CD4-positive, CD25-positive, alpha-beta regulatory T cell (primary cell): ENCODE data around the gene OR51G1. TPM values are rescaled to one million over a fixed set of nuclear protein-coding genes. Genes with fewer than 3 reads are reported as not detected.

Experiments
- ATAC-seq, 2 donors: fragments of 150-1000 bp; cut with Tn5 transposase; one replicate each; pipeline ENCODE4 v1.10.0; 2021; ENCODE audit warnings: low read depth in 2 of 2, moderate number of reproducible peaks in 2 of 2, moderate library complexity in 1 of 2
- DNase-seq, 3 donors: peaks; one replicate each; pipeline versions ENCODE4 v3.0.0 to v3.0.0-alpha.2; 2012 to 2022; ENCODE audit warnings: mixed read lengths in 1 of 3
- H3K27ac ChIP-seq: one replicate; pipeline ENCODE4 v1.7.0; 2013; ENCODE audit warnings: mild to moderate bottlenecking, low read length; ENCODE audit not compliant: insufficient read depth, poor library complexity, severe bottlenecking
- H3K27me3 ChIP-seq: one replicate; pipeline ENCODE4 v1.7.0; 2013; ENCODE audit warnings: low read length; ENCODE audit not compliant: control insufficient read depth, insufficient read depth
- H3K36me3 ChIP-seq: one replicate; pipeline ENCODE4 v1.7.0; 2013; ENCODE audit warnings: mild to moderate bottlenecking, low read length, moderate library complexity; ENCODE audit not compliant: control insufficient read depth, insufficient read depth
- H3K4me1 ChIP-seq: 2 replicates; pipeline ENCODE4 v1.7.0; 2013; ENCODE audit warnings: mild to moderate bottlenecking, low read length; ENCODE audit not compliant: insufficient read depth, control insufficient read depth, poor library complexity, severe bottlenecking
- H3K4me3 ChIP-seq: one replicate; pipeline ENCODE4 v1.7.0; 2013; ENCODE audit warnings: low read depth, mild to moderate bottlenecking, low read length, moderate library complexity
- H3K9me3 ChIP-seq, 2 experiments: 1 replicate in 1 of 2; 2 replicates in 1 of 2; pipeline ENCODE4 v1.7.0; 2013; ENCODE audit warnings: low read length in 2 of 2, mild to moderate bottlenecking in 1 of 2, moderate library complexity in 1 of 2; ENCODE audit not compliant: control insufficient read depth in 2 of 2
- H3K27ac Mint-ChIP-seq, 3 donors: one replicate each; pipeline ENCODE4 v1.8.0; 2020 to 2022; ENCODE audit warnings: mild to moderate bottlenecking in 3 of 3, mixed read lengths in 3 of 3, moderate library complexity in 2 of 3
- H3K27me3 Mint-ChIP-seq: one replicate; pipeline ENCODE4 v1.8.0; 2022; ENCODE audit warnings: mild to moderate bottlenecking, mixed read lengths
- H3K36me3 Mint-ChIP-seq: one replicate; pipeline ENCODE4 v1.8.0; 2020; ENCODE audit warnings: mixed read lengths
- H3K4me1 Mint-ChIP-seq, 4 donors: one replicate each; pipeline ENCODE4 v1.8.0; 2020 to 2022; ENCODE audit warnings: mixed read lengths in 4 of 4, mild to moderate bottlenecking in 1 of 4
- H3K4me3 Mint-ChIP-seq, 4 donors: one replicate each; pipeline ENCODE4 v1.8.0; 2020 to 2022; ENCODE audit warnings: mild to moderate bottlenecking in 4 of 4, mixed read lengths in 4 of 4, moderate library complexity in 3 of 4
- H3K9me3 Mint-ChIP-seq, 7 donors: one replicate each; pipeline ENCODE4 v1.8.0; 2020 to 2022; ENCODE audit warnings: mixed read lengths in 7 of 7, mild to moderate bottlenecking in 3 of 7, moderate library complexity in 2 of 7
- polyA plus RNA-seq, 4 donors: library from polyadenylated mRNA; unstranded; fragments of 300-500 nt; fragmentation: Illumina TruSeq; gene quantifications; one replicate each; pipeline ENCODE4 v1.2.3, GENCODE V29; 2021
- total RNA-seq: library from RNA; stranded (reverse); gene quantifications from one replicate; pipeline ENCODE4 v1.2.3, GENCODE V29; 2022

Gene OR51G1
- total and polyA plus RNA-seq, 5 donors from 2014 or later: not detected

- H3K36me3 Mint-ChIP-seq: no peaks in the 10 kb centered on the region
- H3K4me1 Mint-ChIP-seq: no peaks in the 10 kb centered on the region
Measured at GRCh38 chr11:4887591-4887990, 36.5 kb downstream of the OR51G1 start.

GRCh38 chr11:4886186-4886585 lies 38.0 kb downstream of the OR51G1 start:
- DNase-seq: no peak
- Histone ChIP-seq H3K27ac (no peak overlapping the region), H3K27me3 (no peaks in the 10 kb centered on the region), H3K36me3 (no peaks in the 10 kb centered on the region), H3K4me3 (no peak overlapping the region), H3K9me3 (no peaks in the 10 kb centered on the region), H3K4me1 (no peaks in the 10 kb centered on the region)
- Mint-ChIP-seq H3K4me1 (no peaks in the 10 kb centered on the region), H3K27me3 (peaks cover 4% of the 10 kb centered on the region), H3K36me3 (no peaks in the 10 kb centered on the region), H3K9me3 (peaks cover 0 to 2% (median 0%) of the 10 kb centered on the region in 7 donors), H3K4me3 (no peak overlapping the region), H3K27ac (no peak overlapping the region)
- no peak for ATAC-seq

More at GRCh38 chr11:4887591-4887990, 36.5 kb downstream of the OR51G1 start:
- peaks cover 0 to 2% (median 0%) of the 10 kb centered on the region in 7 donors for H3K9me3 Mint-ChIP-seq
- Histone ChIP-seq H3K27ac (no peak overlapping the region), H3K4me3 (no peak overlapping the region), H3K36me3 (no peaks in the 10 kb centered on the region), H3K27me3 (no peaks in the 10 kb centered on the region), H3K9me3 (no peaks in the 10 kb centered on the region), H3K4me1 (no peaks in the 10 kb centered on the region)
- no peak overlapping the region for H3K4me3 Mint-ChIP-seq
- no peak for ATAC-seq
- no peak for DNase-seq
- peaks cover 4% of the 10 kb centered on the region for H3K27me3 Mint-ChIP-seq
- H3K27ac Mint-ChIP-seq: no peak overlapping the region

- Mint-ChIP-seq H3K36me3 (no peaks in the 10 kb centered on the region), H3K27me3 (peaks cover 4% of the 10 kb centered on the region), H3K9me3 (peaks cover 0 to 3% (median 0%) of the 10 kb centered on the region in 7 donors), H3K27ac (no peak overlapping the region), H3K4me1 (no peaks in the 10 kb centered on the region), H3K4me3 (no peak overlapping the region)
- DNase-seq (no peak), ATAC-seq (no peak)
- Histone ChIP-seq H3K9me3 (no peaks in the 10 kb centered on the region), H3K27me3 (no peaks in the 10 kb centered on the region), H3K4me3 (no peak overlapping the region), H3K36me3 (no peaks in the 10 kb centered on the region), H3K4me1 (no peaks in the 10 kb centered on the region), H3K27ac (no peak overlapping the region)
Measured at GRCh38 chr11:4884361-4884760, 39.8 kb downstream of the OR51G1 start.

- no peaks in the 10 kb centered on the region for H3K27me3 ChIP-seq
- H3K9me3 ChIP-seq: no peaks in the 10 kb centered on the region
- Mint-ChIP-seq H3K9me3 (peaks cover 0 to 3% (median 0%) of the 10 kb centered on the region in 7 donors), H3K36me3 (no peaks in the 10 kb centered on the region), H3K4me1 (no peaks in the 10 kb centered on the region), H3K27me3 (peaks cover 4% of the 10 kb centered on the region), H3K4me3 (no peak overlapping the region), H3K27ac (no peak overlapping the region)
- H3K36me3 ChIP-seq: no peaks in the 10 kb centered on the region
- no peak for DNase-seq
- H3K27ac ChIP-seq: no peak overlapping the region
- no peak for ATAC-seq
- H3K4me1 ChIP-seq: no peaks in the 10 kb centered on the region
- no peak overlapping the region for H3K4me3 ChIP-seq
Measured at GRCh38 chr11:4882543-4882942, 41.6 kb downstream of the OR51G1 start.

- DNase-seq: no peak
- Histone ChIP-seq H3K4me1 (no peaks in the 10 kb centered on the region), H3K27ac (no peak within 1 kb of the TSS), H3K4me3 (no peak within 1 kb of the TSS), H3K27me3 (no peaks in the 10 kb centered on the region), H3K36me3 (no peaks in the 10 kb centered on the region), H3K9me3 (no peaks in the 10 kb centered on the region)
- H3K4me1 Mint-ChIP-seq: no peaks in the 10 kb centered on the region
- no peaks in the 10 kb centered on the region for H3K36me3 Mint-ChIP-seq
- H3K27me3 Mint-ChIP-seq: peaks cover 4% of the 10 kb centered on the region
- no peak for ATAC-seq
- H3K27ac Mint-ChIP-seq: no peak within 1 kb of the TSS
- peaks cover 0 to 3% (median 0%) of the 10 kb centered on the region in 7 donors for H3K9me3 Mint-ChIP-seq
- no peak within 1 kb of the TSS for H3K4me3 Mint-ChIP-seq
Measured at GRCh38 chr11:4881860-4882500, 42.2 kb downstream of the OR51G1 start, which contains the start of gene OR51T1. TSS of gene OR51T1 (plus strand) at chr11:4881900. CDS start at chr11:4881900, 0 bp downstream.

- no peaks in the 10 kb centered on the region for H3K36me3 Mint-ChIP-seq
- no peak overlapping the region for H3K4me3 Mint-ChIP-seq
- no peaks in the 10 kb centered on the region for H3K4me1 ChIP-seq
- peaks cover 0 to 3% (median 0%) of the 10 kb centered on the region in 7 donors for H3K9me3 Mint-ChIP-seq
- H3K4me3 ChIP-seq: no peak overlapping the region
- ATAC-seq (no peak), DNase-seq (no peak)
- H3K27ac Mint-ChIP-seq: no peak overlapping the region
- H3K36me3 ChIP-seq: no peaks in the 10 kb centered on the region
- H3K4me1 Mint-ChIP-seq: no peaks in the 10 kb centered on the region
- no peaks in the 10 kb centered on the region for H3K27me3 ChIP-seq
- H3K27ac ChIP-seq: no peak overlapping the region
- H3K9me3 ChIP-seq: no peaks in the 10 kb centered on the region
- peaks cover 4% of the 10 kb centered on the region for H3K27me3 Mint-ChIP-seq
Measured at GRCh38 chr11:4881188-4881587, 43.0 kb downstream of the OR51G1 start.

Other genes starting within 250 kb of the OR51G1 start
- gene OR51E2, start 226.5 kb downstream of the OR51G1 start, total RNA-seq: not detected
- not detected for gene OR51E2, start 226.5 kb downstream of the OR51G1 start, polyA plus RNA-seq
- not detected for gene MMP26, start 219.6 kb downstream of the OR51G1 start, total RNA-seq
- gene MMP26, start 219.6 kb downstream of the OR51G1 start, polyA plus RNA-seq: not detected
- gene OR51F1, start 154.4 kb downstream of the OR51G1 start, total RNA-seq: not detected
- gene OR51F1, start 154.4 kb downstream of the OR51G1 start, polyA plus RNA-seq: not detected
- not detected for gene OR52R1, start 120.0 kb downstream of the OR51G1 start, total RNA-seq
- gene OR52R1, start 120.0 kb downstream of the OR51G1 start, polyA plus RNA-seq: not detected
- gene OR51F2, start 103.0 kb downstream of the OR51G1 start, total RNA-seq: not detected
- gene OR51F2, start 103.0 kb downstream of the OR51G1 start, polyA plus RNA-seq: not detected
- gene OR51S1, start 75.1 kb downstream of the OR51G1 start, total RNA-seq: not detected
- gene OR51S1, start 75.1 kb downstream of the OR51G1 start, polyA plus RNA-seq: not detected
- not detected for gene OR51T1, start 42.4 kb downstream of the OR51G1 start, total RNA-seq
- not detected for gene OR51T1, start 42.4 kb downstream of the OR51G1 start, polyA plus RNA-seq
- not detected for gene OR51A7, start 20.6 kb downstream of the OR51G1 start, total RNA-seq
- gene OR51A7, start 20.6 kb downstream of the OR51G1 start, polyA plus RNA-seq: not detected
- gene OR51G2, start 5.0 kb downstream of the OR51G1 start, total RNA-seq: not detected
- not detected for gene OR51G2, start 5.0 kb downstream of the OR51G1 start, polyA plus RNA-seq
- not detected for gene OR51A4, start 23.3 kb upstream of the OR51G1 start, total RNA-seq
- gene OR51A4, start 23.3 kb upstream of the OR51G1 start, polyA plus RNA-seq: not detected
- gene OR51A2, start 31.4 kb upstream of the OR51G1 start, total RNA-seq: not detected
- not detected for gene OR51A2, start 31.4 kb upstream of the OR51G1 start, polyA plus RNA-seq
- not detected for gene OR51L1, start 70.5 kb upstream of the OR51G1 start, total RNA-seq
- not detected for gene OR51L1, start 70.5 kb upstream of the OR51G1 start, polyA plus RNA-seq
- not detected for gene OR52J3, start 122.2 kb upstream of the OR51G1 start, total RNA-seq
- gene OR52J3, start 122.2 kb upstream of the OR51G1 start, polyA plus RNA-seq: not detected
- not detected for gene OR52E2, start 135.3 kb upstream of the OR51G1 start, total RNA-seq
- not detected for gene OR52E2, start 135.3 kb upstream of the OR51G1 start, polyA plus RNA-seq
- gene OR52E1, start 145.2 kb upstream of the OR51G1 start, total RNA-seq: not detected
- gene OR52E1, start 145.2 kb upstream of the OR51G1 start, polyA plus RNA-seq: not detected
- not detected for gene OR52A5, start 214.0 kb upstream of the OR51G1 start, total RNA-seq
- not detected for gene OR52A5, start 214.0 kb upstream of the OR51G1 start, polyA plus RNA-seq
- not detected for gene OR52A1, start 230.4 kb upstream of the OR51G1 start, total RNA-seq
- gene OR52A1, start 230.4 kb upstream of the OR51G1 start, polyA plus RNA-seq: not detected